GM12874 (cell line): ENCODE measurements around the gene C1orf198.

Source experiments
- CTCF ChIP-seq: IDR thresholded peaks from 2 replicates; pipeline ENCODE4 v1.5.1; 2011; ENCODE audit warnings: low read depth, mild to moderate bottlenecking, control low read depth, low read length, moderate library complexity; ENCODE audit not compliant: insufficient read depth

Gene C1orf198

DNA sequence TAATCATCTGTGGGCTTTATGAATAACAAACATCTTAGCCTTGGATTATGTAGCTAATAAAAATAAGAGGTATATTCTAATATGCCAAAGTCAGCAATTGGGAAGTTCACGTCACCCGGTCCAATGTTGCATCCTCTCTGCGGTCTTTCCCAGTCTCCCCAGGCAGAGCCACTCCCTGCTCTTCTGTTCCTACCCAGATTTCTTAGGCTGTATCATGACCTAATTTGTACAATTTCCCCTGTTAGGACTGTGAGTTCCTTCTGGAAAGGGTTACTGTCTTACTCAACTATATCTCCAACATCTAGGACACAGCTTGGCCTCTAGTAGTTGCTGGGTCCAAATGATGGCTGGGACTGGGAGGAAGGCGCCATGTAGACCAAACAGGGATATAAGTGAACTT is 29.8 kb upstream of the C1orf198 start:
- TF ChIP-seq CTCF: no peak

GRCh38 chr1:230896779-230897178 is 28.5 kb upstream of the C1orf198 start:
- no peak for TF ChIP-seq CTCF

DNA sequence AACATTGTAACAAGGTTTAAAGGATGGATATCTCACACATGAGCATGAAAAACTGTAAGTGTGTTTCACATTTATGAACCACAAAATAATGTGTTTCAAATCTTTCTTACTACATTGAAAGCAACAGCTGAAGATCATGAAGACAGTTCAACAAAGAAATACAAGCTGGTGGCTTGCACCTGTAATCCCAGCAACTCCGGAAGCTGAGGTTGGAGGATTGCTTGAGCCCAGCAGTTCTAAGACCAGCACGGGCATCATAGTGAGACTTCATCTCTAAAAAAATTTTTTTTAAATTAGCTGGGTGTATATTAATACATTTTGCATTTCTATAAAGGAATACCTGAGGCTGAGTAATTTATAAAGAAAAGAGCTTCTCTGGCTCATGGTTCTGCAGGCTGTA is 27.1 kb upstream of the C1orf198 start:
- TF ChIP-seq CTCF: no peak

DNA sequence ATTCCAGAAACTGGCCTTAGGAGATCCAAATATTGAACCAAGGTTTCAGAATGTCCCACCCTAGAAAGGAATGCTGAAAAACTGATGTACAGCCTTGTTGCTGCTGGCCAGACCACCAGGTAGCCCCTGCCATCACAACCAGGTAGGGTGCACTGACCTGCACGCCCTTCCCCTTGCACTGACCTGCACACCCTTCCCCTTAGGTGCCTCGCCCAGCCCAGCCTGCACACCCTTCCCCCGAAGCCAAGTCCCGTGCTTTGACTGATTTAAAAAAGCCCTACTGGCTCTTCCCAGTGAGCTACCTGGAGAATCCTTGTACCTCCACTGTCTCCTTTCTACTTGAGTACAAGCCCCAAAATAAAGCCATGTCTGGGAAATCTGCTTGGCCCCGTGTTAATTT is 26.3 kb upstream of the C1orf198 start:
- no peak for TF ChIP-seq CTCF

DNA sequence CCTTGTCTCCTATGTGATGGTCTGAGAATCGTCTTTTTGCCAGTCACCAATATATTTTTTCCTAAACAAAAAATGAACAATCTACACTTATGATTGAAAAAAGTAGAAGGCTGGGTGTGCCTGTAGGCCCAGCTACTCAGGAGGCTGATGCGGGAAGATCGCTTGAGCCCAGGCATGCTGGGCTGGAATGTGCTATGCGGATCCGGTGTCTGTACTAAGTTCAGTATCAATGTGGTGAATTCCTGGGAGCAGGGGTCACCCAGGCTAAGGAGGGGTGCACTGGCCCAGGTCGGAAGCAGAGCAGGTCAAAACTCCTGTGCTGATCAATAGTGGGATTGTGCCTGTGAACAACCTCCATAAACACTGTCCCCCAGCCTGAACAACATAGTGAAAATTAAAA is 25.7 kb upstream of the C1orf198 start:
- no peak for TF ChIP-seq CTCF

DNA sequence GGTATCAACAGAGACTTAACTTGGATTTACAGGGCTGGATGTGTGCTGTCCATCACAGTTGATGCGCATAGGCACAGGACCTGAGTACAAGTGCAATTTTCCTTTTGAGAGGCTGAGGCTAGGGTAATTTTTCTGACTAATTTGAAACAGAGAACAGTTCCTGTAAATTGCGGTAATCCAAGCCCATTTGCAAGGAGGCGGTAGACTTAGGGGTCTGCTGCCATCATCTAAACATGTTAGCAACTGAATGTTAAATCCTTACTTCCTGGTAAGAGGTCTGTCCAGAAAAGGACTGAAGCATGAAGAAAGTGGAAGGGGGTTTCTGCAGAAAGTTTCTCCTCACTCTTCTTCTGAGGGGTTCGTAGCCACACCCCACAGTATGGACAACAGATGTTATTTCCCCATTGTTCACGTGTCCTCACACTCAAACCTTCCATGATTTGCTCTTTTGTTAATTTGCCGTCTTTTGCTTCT is 23.7 kb upstream of the C1orf198 start:
- TF ChIP-seq CTCF: no peak

- TF ChIP-seq CTCF: no peak
These were observed 23.1 kb upstream of the C1orf198 start for GRCh38 chr1:230891413-230891812.

DNA sequence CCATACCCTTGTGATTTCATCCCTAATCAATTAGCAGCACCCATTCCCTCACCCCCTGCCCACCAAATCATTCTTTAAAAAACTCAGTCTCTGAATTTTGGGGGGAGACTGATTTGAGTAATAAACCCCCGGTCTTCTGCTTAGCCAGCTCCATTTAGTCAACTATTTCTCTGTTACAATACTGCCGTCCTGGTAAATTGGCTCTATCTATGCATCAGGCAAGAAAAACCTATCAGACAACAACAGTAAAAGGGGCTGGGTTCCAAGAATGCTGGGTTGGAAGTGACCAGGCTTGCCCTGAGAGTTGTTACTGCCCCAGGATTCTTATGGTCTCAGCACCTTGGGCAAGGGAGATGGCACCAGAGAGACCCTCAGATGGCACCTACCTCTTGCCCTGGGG is 16.3 kb upstream of the C1orf198 start:
- TF ChIP-seq CTCF: no peak
